Measurements from ENCODE around the gene FUT1. TPM values are rescaled to one million over a fixed set of nuclear protein-coding genes. Genes with fewer than 3 reads are reported as not detected.
"Not testable (repeated sequence)": the region's sequence is repeated elsewhere in the genome, so short reads cannot be mapped to it uniquely, and the experiment has no call there.

Gene FUT1
- total and polyA plus RNA-seq, 10 of the 15 experiments (the other 5 are each of a cell fraction or from before 2014, with no cell fraction given): 0.01 TPM; not detected in 9

- no peak within 1 kb of the TSS for H3K4me3 ChIP-seq
- no peaks in the 10 kb centered on the region for H3K9me3 ChIP-seq (replicated peaks; ENCODE audit: control insufficient read depth, insufficient read depth, low read length)
- H3K4me2 ChIP-seq (ENCODE audit: control insufficient read depth, insufficient read depth): peak within 1 kb of the TSS; percentile 86; the same call in 1 of the 2 replicates
- H3K36me3 ChIP-seq (ENCODE audit: control insufficient read depth in 2 of 2, insufficient read depth in 2 of 2, low read length in 1 of 2): no peaks in the 10 kb centered on the region
- POLR2A ChIA-PET: no interaction called here
- intact Hi-C loops (cut with micrococcal nuclease; ENCODE audit: unreplicated experiment): no loop called here
- no peak for DNase-seq (ENCODE audit: low read depth, low spot score)
- in situ Hi-C loops (cut with MboI): no loop called here
- BruUV-seq (replicated peaks): no TSS peak
- no peak for FAIRE-seq
- CTCF ChIA-PET: interaction anchor here (1.4 to 2.7 kb wide), 2 partner anchors 45 to 74 kb away, joined by 4 to 11 read pairs; partner anchors contain the start of gene CA11
- no peaks in the 10 kb centered on the region for H4K20me1 ChIP-seq (ENCODE audit: control insufficient read depth, insufficient read depth)
- H2AFZ ChIP-seq (ENCODE audit: control insufficient read depth, low read depth, low read length): peak within 1 kb of the TSS; percentile 98
- no peaks in the 10 kb centered on the region for H3K27me3 ChIP-seq (replicated peaks in 1 of 2; ENCODE audit: control insufficient read depth in 2 of 2, insufficient read depth in 2 of 2, low read length in 1 of 2)
- ATAC-seq: no peak
- no peak within 1 kb of the TSS for H3K9ac ChIP-seq (ENCODE audit: control insufficient read depth, insufficient read depth, low read length)
- no peak for TF ChIP-seq JUNB (IDR thresholded peaks at IDR 0.05)
- RAD21 ChIA-PET (ENCODE audit: unreplicated experiment): no interaction called here
- H3K27ac ChIP-seq (ENCODE audit: control insufficient read depth, insufficient read depth): no peak within 1 kb of the TSS
- whole genome bisulfite sequencing (ENCODE audit: insufficient coverage, insufficient replicate concordance, low lambda C conversion rate, missing lambda C conversion rate): 69% methylated on average over 24 of the region's 33 CpGs
- peaks cover 14% of the 10 kb centered on the region for H3K4me1 ChIP-seq (ENCODE audit: control insufficient read depth, insufficient read depth, low read length)
- no peaks in the 10 kb centered on the region for H3K79me2 ChIP-seq (ENCODE audit: control insufficient read depth, insufficient read depth, low read length)
- SMC1A ChIA-PET (ENCODE audit: uncharacterized antibody, unreplicated experiment): no interaction called here
These were observed 32.9 kb downstream of the FUT1 start, which contains the start of gene MAMSTR for GRCh38 chr19:48719263-48720171. MAMSTR (minus strand) TSS chr19:48719725; CDS start chr19:48719031, 694 bp downstream.

GRCh38 chr19:48718711-48719231 lies 33.7 kb downstream of the FUT1 start:
- H3K36me3 ChIP-seq (ENCODE audit: control insufficient read depth in 2 of 2, insufficient read depth in 2 of 2, low read length in 1 of 2): no peaks in the 10 kb centered on the region
- ChIA-PET RAD21 (ENCODE audit: unreplicated experiment) (no interaction called here), POLR2A (no interaction called here), CTCF (no interaction called here), SMC1A (ENCODE audit: uncharacterized antibody, unreplicated experiment) (no interaction called here)
- no peak overlapping the region for H3K4me2 ChIP-seq (ENCODE audit: control insufficient read depth, insufficient read depth)
- no TSS peak for BruUV-seq (replicated peaks)
- H3K27me3 ChIP-seq (replicated peaks in 1 of 2; ENCODE audit: control insufficient read depth in 2 of 2, insufficient read depth in 2 of 2, low read length in 1 of 2): no peaks in the 10 kb centered on the region
- FAIRE-seq: no peak
- no peaks in the 10 kb centered on the region for H4K20me1 ChIP-seq (ENCODE audit: control insufficient read depth, insufficient read depth)
- DNase-seq (ENCODE audit: low read depth, low spot score): no peak
- H3K4me1 ChIP-seq (ENCODE audit: control insufficient read depth, insufficient read depth, low read length): peaks cover 15% of the 10 kb centered on the region
- H3K4me3 ChIP-seq: no peak overlapping the region
- intact Hi-C loops (cut with micrococcal nuclease; ENCODE audit: unreplicated experiment) (no loop called here), in situ Hi-C loops (cut with MboI) (no loop called here)
- H3K9ac ChIP-seq (ENCODE audit: control insufficient read depth, insufficient read depth, low read length): no peak overlapping the region
- H2AFZ ChIP-seq (ENCODE audit: control insufficient read depth, low read depth, low read length): no peak overlapping the region
- no peak overlapping the region for H3K27ac ChIP-seq (ENCODE audit: control insufficient read depth, insufficient read depth)
- 68% methylated on average over 15 of the region's 15 CpGs for WGBS (ENCODE audit: insufficient coverage, insufficient replicate concordance, low lambda C conversion rate, missing lambda C conversion rate)
- H3K79me2 ChIP-seq (ENCODE audit: control insufficient read depth, insufficient read depth, low read length): no peaks in the 10 kb centered on the region
- H3K9me3 ChIP-seq (replicated peaks; ENCODE audit: control insufficient read depth, insufficient read depth, low read length): no peaks in the 10 kb centered on the region
- TF ChIP-seq CHD2 (IDR thresholded peaks at IDR 0.05; ENCODE audit: borderline replicate concordance, low read depth, low read length) (no peak), BHLHE40 (IDR thresholded peaks at IDR 0.05; ENCODE audit: borderline replicate concordance in 1 of 2, low read depth in 2 of 2, low read length in 1 of 2) (no peak), SUPT20H (IDR thresholded peaks at IDR 0.05; ENCODE audit: borderline replicate concordance, control insufficient read depth, low read depth, low read length) (no peak), KAT2A (conservative IDR thresholded peaks at IDR 0.05; ENCODE audit: control insufficient read depth, low read depth, low read length) (no peak), EGR1 (IDR thresholded peaks at IDR 0.05; ENCODE audit: borderline replicate concordance in 1 of 2, low read depth in 2 of 2, low read length in 2 of 2) (no peak), CREM (IDR thresholded peaks at IDR 0.05; ENCODE audit: low read depth) (no peak)
- ATAC-seq: no peak

GRCh38 chr19:48718106-48718505 lies 34.3 kb downstream of the FUT1 start:
- intact Hi-C loops (cut with micrococcal nuclease; ENCODE audit: unreplicated experiment); CTCF ChIA-PET; BruUV-seq (replicated peaks); RAD21 ChIA-PET (ENCODE audit: unreplicated experiment); ATAC-seq; H3K9ac ChIP-seq (ENCODE audit: control insufficient read depth, insufficient read depth, low read length); H3K4me3 ChIP-seq; H3K27ac ChIP-seq (ENCODE audit: control insufficient read depth, insufficient read depth); SMC1A ChIA-PET (ENCODE audit: uncharacterized antibody, unreplicated experiment); H2AFZ ChIP-seq (ENCODE audit: control insufficient read depth, low read depth, low read length); FAIRE-seq; H3K36me3 ChIP-seq (ENCODE audit: control insufficient read depth in 2 of 2, insufficient read depth in 2 of 2, low read length in 1 of 2); in situ Hi-C loops (cut with MboI); H3K27me3 ChIP-seq (replicated peaks in 1 of 2; ENCODE audit: control insufficient read depth in 2 of 2, insufficient read depth in 2 of 2, low read length in 1 of 2); H3K4me2 ChIP-seq (ENCODE audit: control insufficient read depth, insufficient read depth); H3K79me2 ChIP-seq (ENCODE audit: control insufficient read depth, insufficient read depth, low read length); DNase-seq (ENCODE audit: low read depth, low spot score); H4K20me1 ChIP-seq (ENCODE audit: control insufficient read depth, insufficient read depth); H3K9me3 ChIP-seq (replicated peaks; ENCODE audit: control insufficient read depth, insufficient read depth, low read length); POLR2A ChIA-PET: not testable (repeated sequence)
- 50% methylated on average over 7 of the region's 13 CpGs for WGBS (ENCODE audit: insufficient coverage, insufficient replicate concordance, low lambda C conversion rate, missing lambda C conversion rate)
- H3K4me1 ChIP-seq (ENCODE audit: control insufficient read depth, insufficient read depth, low read length): peaks cover 18% of the 10 kb centered on the region

All from GM12878 (cell line).